ENCODE data around the gene TTC34. TPM values are rescaled to one million over a fixed set of nuclear protein-coding genes. Genes with fewer than 3 reads are reported as not detected.

Gene TTC34
- total RNA-seq, 1 experiment from 2014 or later: 0.92 TPM

DNA sequence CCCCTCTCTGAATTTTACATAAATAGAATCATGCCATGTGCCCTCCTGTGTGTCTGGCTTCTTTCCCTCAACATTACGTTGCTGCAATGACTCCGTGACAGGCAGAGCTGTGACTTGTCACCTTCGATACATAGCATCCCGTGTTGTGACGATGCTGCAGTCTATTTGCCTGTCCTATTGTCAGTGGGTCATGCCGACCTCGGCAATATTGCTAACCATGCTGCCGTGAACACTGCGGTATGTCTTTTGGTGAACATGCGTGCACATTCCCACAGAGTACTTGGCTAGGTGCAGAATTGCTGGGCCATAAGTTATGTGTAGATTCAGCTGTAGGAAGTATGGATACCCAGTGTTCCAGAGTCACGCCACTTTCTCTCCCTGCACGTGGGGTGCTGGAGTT lies 36.3 kb upstream of the TTC34 start:
- Histone ChIP-seq H3K79me2 (ENCODE audit: insufficient read depth, low read length) (no peaks in the 10 kb centered on the region), H3K14ac (ENCODE audit: insufficient read depth, low read length) (no peak overlapping the region), H4K8ac (replicated peaks; ENCODE audit: insufficient read length, low read depth, low read length) (no peak overlapping the region), H3K23ac (ENCODE audit: insufficient read length, low read depth, low read length) (no peak overlapping the region), H2BK15ac (ENCODE audit: low read depth, low read length) (no peak overlapping the region), H4K5ac (ENCODE audit: insufficient read length, low read depth, low read length) (no peak overlapping the region), H3K9me3 (ENCODE audit: control insufficient read depth, low read depth, low read length) (peaks cover 91% of the 10 kb centered on the region), H3K18ac (ENCODE audit: insufficient read length, low read depth, low read length) (no peak overlapping the region), H4K91ac (ENCODE audit: insufficient read length, low read depth, low read length) (no peak overlapping the region), H3K56ac (ENCODE audit: insufficient read length, low read depth, low read length) (no peak overlapping the region), H3K27me3 (ENCODE audit: insufficient read depth, low read length) (no peaks in the 10 kb centered on the region), H2BK20ac (ENCODE audit: low read depth, low read length, poor library complexity, severe bottlenecking) (no peak overlapping the region), H3K79me1 (ENCODE audit: insufficient read depth, low read depth, low read length, poor library complexity, severe bottlenecking) (no peaks in the 10 kb centered on the region), H3K27ac (ENCODE audit: insufficient read length, low read depth, low read length) (no peak overlapping the region), H3T11ph (ENCODE audit: low read length) (no peak overlapping the region), H2AK5ac (ENCODE audit: insufficient read length, low read length) (no peak overlapping the region), H3K4ac (ENCODE audit: low read depth, low read length) (no peak overlapping the region), H3K4me2 (ENCODE audit: insufficient read depth, insufficient read length, low read length) (no peak overlapping the region), H2BK12ac (ENCODE audit: insufficient read length, low read depth, low read length) (no peak overlapping the region), H3K4me1 (ENCODE audit: insufficient read depth, low read length) (no peaks in the 10 kb centered on the region), H2BK120ac (ENCODE audit: low read depth, low read length, poor library complexity, severe bottlenecking) (no peak overlapping the region), H4K20me1 (ENCODE audit: control insufficient read depth, insufficient read depth, insufficient read length) (no peaks in the 10 kb centered on the region), H3K23me2 (ENCODE audit: insufficient read length, low read depth, low read length, poor library complexity, severe bottlenecking) (no peaks in the 10 kb centered on the region), H2AFZ (ENCODE audit: low read length) (no peak overlapping the region), H2BK5ac (ENCODE audit: insufficient read length, low read length) (no peak overlapping the region), H3K9ac (ENCODE audit: extremely low read depth, insufficient read length, low read length) (no peak overlapping the region)
- peaks cover 26 to 94% of the 10 kb centered on the region in 2 experiments for H3K9me3 Mint-ChIP-seq
- no peak overlapping the region for H3K27ac Mint-ChIP-seq
- no peaks in the 10 kb centered on the region for H3K4me1 Mint-ChIP-seq
- no CpG with 5 or more reads among the region's 12 CpGs for WGBS (ENCODE audit: extremely low coverage, insufficient read length, low lambda C conversion rate)
- no peak overlapping the region for H3K4me3 Mint-ChIP-seq
- H3K36me3 Mint-ChIP-seq (ENCODE audit: insufficient read depth in 1 of 3, low read depth in 3 of 3): peaks cover 0 to 18% (median 0%) of the 10 kb centered on the region in 3 experiments; a peak in 2 of 7 replicates
- peaks cover 3% of the 10 kb centered on the region; the same call in 1 of the 2 replicates for H3K27me3 Mint-ChIP-seq (ENCODE audit: low read depth)
- TF ChIP-seq, protein P1, sequence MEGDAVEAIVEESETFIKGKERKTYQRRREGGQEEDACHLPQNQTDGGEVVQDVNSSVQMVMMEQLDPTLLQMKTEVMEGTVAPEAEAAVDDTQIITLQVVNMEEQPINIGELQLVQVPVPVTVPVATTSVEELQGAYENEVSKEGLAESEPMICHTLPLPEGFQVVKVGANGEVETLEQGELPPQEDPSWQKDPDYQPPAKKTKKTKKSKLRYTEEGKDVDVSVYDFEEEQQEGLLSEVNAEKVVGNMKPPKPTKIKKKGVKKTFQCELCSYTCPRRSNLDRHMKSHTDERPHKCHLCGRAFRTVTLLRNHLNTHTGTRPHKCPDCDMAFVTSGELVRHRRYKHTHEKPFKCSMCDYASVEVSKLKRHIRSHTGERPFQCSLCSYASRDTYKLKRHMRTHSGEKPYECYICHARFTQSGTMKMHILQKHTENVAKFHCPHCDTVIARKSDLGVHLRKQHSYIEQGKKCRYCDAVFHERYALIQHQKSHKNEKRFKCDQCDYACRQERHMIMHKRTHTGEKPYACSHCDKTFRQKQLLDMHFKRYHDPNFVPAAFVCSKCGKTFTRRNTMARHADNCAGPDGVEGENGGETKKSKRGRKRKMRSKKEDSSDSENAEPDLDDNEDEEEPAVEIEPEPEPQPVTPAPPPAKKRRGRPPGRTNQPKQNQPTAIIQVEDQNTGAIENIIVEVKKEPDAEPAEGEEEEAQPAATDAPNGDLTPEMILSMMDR (conservative IDR thresholded peaks at IDR 0.05): no peak
- no peak for DNase-seq

Measured in H9 (cell line).